SK-N-SH treated with all-trans-retinoic acid at 6 μM for 48 hours (cell line): ENCODE measurements around the gene BICC1.

Experiments
- ATAC-seq: fragments of 200-7000 bp; cut with Tn5 transposase; 3 replicates; pipeline ENCODE4 v1.9.1; 2020; ENCODE audit warnings: mild to moderate bottlenecking, moderate library complexity
- ARNTL ChIP-seq: fragments of 450-650 bp; formaldehyde crosslinking; IDR thresholded peaks from 2 replicates; pipeline ENCODE4 v1.5.0; 2020; ENCODE audit warnings: low read depth, mild to moderate bottlenecking, moderate library complexity, borderline replicate concordance
- BACH2 ChIP-seq: fragments of 250-450 bp; sonication (Bioruptor Pico); IDR thresholded peaks from 2 replicates; pipeline ENCODE4 v1.9.0; 2021; ENCODE audit warnings: mild to moderate bottlenecking, borderline replicate concordance
- CREB5 ChIP-seq: fragments of 250-450 bp; sonication (Bioruptor Pico); IDR thresholded peaks from 2 replicates; pipeline ENCODE4 v1.5.1; 2020; ENCODE audit warnings: low read depth, mild to moderate bottlenecking, moderate library complexity
- CSDC2 ChIP-seq: fragments of 250-450 bp; sonication (Bioruptor Pico); IDR thresholded peaks from 2 replicates; pipeline ENCODE4 v1.5.0; 2020; ENCODE audit warnings: mild to moderate bottlenecking, moderate library complexity
- CSRNP3 ChIP-seq: fragments of 250-450 bp; sonication (Bioruptor Pico); IDR thresholded peaks from 2 replicates; pipeline ENCODE4 v1.5.1; 2021; ENCODE audit warnings: mild to moderate bottlenecking, moderate library complexity
- ESRRG ChIP-seq: fragments of 250-450 bp; sonication (Bioruptor Pico); IDR thresholded peaks from 2 replicates; pipeline ENCODE4 v1.6.1; 2021; ENCODE audit warnings: mild to moderate bottlenecking
- GLIS3 ChIP-seq: fragments of 250-450 bp; sonication (Bioruptor Pico); IDR thresholded peaks from 2 replicates; pipeline ENCODE4 v1.5.0; 2020; ENCODE audit warnings: mild to moderate bottlenecking, moderate library complexity
- ISL1 ChIP-seq: fragments of 250-450 bp; sonication (Bioruptor Pico); IDR thresholded peaks from 2 replicates; pipeline ENCODE4 v2.1.2; 2022; ENCODE audit warnings: mild to moderate bottlenecking, moderate library complexity
- OSR1 ChIP-seq: fragments of 250-450 bp; sonication (Bioruptor Pico); IDR thresholded peaks from 2 replicates; pipeline ENCODE4 v1.8.0; 2022; ENCODE audit warnings: moderate library complexity, mild to moderate bottlenecking, inconsistent platforms
- PPARA ChIP-seq: fragments of 250-450 bp; sonication (Bioruptor Pico); IDR thresholded peaks from 2 replicates; pipeline ENCODE4 v1.5.0; 2020; ENCODE audit warnings: mild to moderate bottlenecking, borderline replicate concordance
- RARB ChIP-seq: fragments of 250-450 bp; sonication (Bioruptor Pico); IDR thresholded peaks from 2 replicates; pipeline ENCODE4 v1.8.0; 2021; ENCODE audit warnings: mild to moderate bottlenecking, moderate library complexity
- SNAI2 ChIP-seq: fragments of 250-450 bp; sonication (Bioruptor Pico); IDR thresholded peaks from 2 replicates; pipeline ENCODE4 v1.5.0; 2020; ENCODE audit warnings: mild to moderate bottlenecking, moderate library complexity
- TCF4 ChIP-seq: fragments of 250-450 bp; sonication (Bioruptor Pico); IDR thresholded peaks from 2 replicates; pipeline ENCODE4 v1.8.0; 2021; ENCODE audit warnings: mild to moderate bottlenecking, moderate library complexity, borderline replicate concordance
- TOX ChIP-seq: fragments of 250-450 bp; sonication (Bioruptor Pico); IDR thresholded peaks from 2 replicates; pipeline ENCODE4 v1.8.0; 2021; ENCODE audit warnings: mild to moderate bottlenecking, moderate library complexity, borderline replicate concordance
- TSHZ2 ChIP-seq: fragments of 250-450 bp; sonication (Bioruptor Pico); IDR thresholded peaks from 2 replicates; pipeline ENCODE4 v1.5.0; 2020; ENCODE audit warnings: mild to moderate bottlenecking, moderate library complexity
- ZFP3 ChIP-seq: fragments of 250-450 bp; sonication (Bioruptor Pico); IDR thresholded peaks from 2 replicates; pipeline ENCODE4 v1.5.0; 2020; ENCODE audit warnings: mild to moderate bottlenecking, moderate library complexity
- ZFP30 ChIP-seq: fragments of 450-650 bp; formaldehyde crosslinking; IDR thresholded peaks from 2 replicates; pipeline ENCODE4 v1.5.0; 2022; ENCODE audit warnings: mild to moderate bottlenecking, moderate library complexity
- ZNF565 ChIP-seq: fragments of 450-650 bp; formaldehyde crosslinking; conservative IDR thresholded peaks from 2 replicates; pipeline ENCODE4 v1.5.0; 2020; ENCODE audit warnings: low read depth, mild to moderate bottlenecking, moderate library complexity
- ZNF70 ChIP-seq: fragments of 450-650 bp; formaldehyde crosslinking; IDR thresholded peaks from 2 replicates; pipeline ENCODE4 v1.5.0; 2020; ENCODE audit warnings: mild to moderate bottlenecking, moderate library complexity
- ZNF8 ChIP-seq: fragments of 450-650 bp; formaldehyde crosslinking; IDR thresholded peaks from 2 replicates; pipeline ENCODE4 v1.5.0; 2020; ENCODE audit warnings: mild to moderate bottlenecking, moderate library complexity
- TF ChIP-seq, protein P1 (sequence below): fragments of 250-450 bp; sonication (Bioruptor Pico); IDR thresholded peaks from 2 replicates; pipeline ENCODE4 v1.8.0; 2020; ENCODE audit warnings: mild to moderate bottlenecking, moderate library complexity, borderline replicate concordance
- TF ChIP-seq, protein P2 (sequence below): fragments of 250-450 bp; sonication (Bioruptor Pico); IDR thresholded peaks from 2 replicates; pipeline ENCODE4 v1.8.0; 2021; ENCODE audit warnings: low read depth, mild to moderate bottlenecking, moderate library complexity, borderline replicate concordance

Gene BICC1

GRCh38 chr10:58477122-58477521 lies 35.5 kb upstream of the BICC1 start:
- TF ChIP-seq PPARA (no peak), ZNF8 (no peak), TOX (CRISPR knock-in tag) (no peak), BACH2 (CRISPR knock-in tag) (no peak), CSDC2 (no peak), ESRRG (no peak), OSR1 (CRISPR knock-in tag) (no peak), ZFP3 (CRISPR knock-in tag) (no peak), ZNF70 (CRISPR knock-in tag) (no peak)
- peak; percentile 50 for ATAC-seq

GRCh38 chr10:58477902-58478301 lies 34.8 kb upstream of the BICC1 start:
- TF ChIP-seq PPARA (no peak), ZFP3 (CRISPR knock-in tag) (no peak), BACH2 (CRISPR knock-in tag) (no peak), ISL1 (CRISPR knock-in tag) (no peak), SNAI2 (no peak), CREB5 (CRISPR knock-in tag) (no peak), ZFP30 (CRISPR knock-in tag) (no peak), RARB (CRISPR knock-in tag) (no peak), TOX (CRISPR knock-in tag) (no peak), ZNF8 (no peak), GLIS3 (no peak), ZNF565 (CRISPR knock-in tag) (no peak), CSRNP3 (CRISPR knock-in tag) (no peak), TCF4 (CRISPR knock-in tag) (no peak)
- ATAC-seq, result no peak

DNA sequence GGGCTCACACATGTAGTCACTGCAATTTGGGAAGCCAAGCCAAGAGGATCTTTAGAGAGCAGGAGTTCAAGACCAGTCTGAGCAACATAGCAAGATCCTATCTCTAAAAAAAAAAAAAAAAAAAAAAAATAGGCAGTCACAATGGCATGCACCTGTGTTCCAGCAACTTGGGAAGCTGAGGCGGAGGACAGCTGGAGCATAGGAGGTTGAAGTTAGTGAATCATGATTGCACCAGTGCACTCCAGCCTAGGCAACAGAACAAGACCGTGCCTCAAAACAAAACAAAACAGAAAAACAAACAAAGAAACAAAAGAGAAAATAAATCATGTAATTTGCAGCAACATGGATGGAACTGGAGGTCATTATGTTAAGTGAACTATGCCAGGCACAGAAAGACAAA lies 33.6 kb upstream of the BICC1 start:
- no peak for ATAC-seq
- no peak for TF ChIP-seq PPARA
- TF ChIP-seq TOX (CRISPR knock-in tag), result no peak
- TF ChIP-seq, protein P1, sequence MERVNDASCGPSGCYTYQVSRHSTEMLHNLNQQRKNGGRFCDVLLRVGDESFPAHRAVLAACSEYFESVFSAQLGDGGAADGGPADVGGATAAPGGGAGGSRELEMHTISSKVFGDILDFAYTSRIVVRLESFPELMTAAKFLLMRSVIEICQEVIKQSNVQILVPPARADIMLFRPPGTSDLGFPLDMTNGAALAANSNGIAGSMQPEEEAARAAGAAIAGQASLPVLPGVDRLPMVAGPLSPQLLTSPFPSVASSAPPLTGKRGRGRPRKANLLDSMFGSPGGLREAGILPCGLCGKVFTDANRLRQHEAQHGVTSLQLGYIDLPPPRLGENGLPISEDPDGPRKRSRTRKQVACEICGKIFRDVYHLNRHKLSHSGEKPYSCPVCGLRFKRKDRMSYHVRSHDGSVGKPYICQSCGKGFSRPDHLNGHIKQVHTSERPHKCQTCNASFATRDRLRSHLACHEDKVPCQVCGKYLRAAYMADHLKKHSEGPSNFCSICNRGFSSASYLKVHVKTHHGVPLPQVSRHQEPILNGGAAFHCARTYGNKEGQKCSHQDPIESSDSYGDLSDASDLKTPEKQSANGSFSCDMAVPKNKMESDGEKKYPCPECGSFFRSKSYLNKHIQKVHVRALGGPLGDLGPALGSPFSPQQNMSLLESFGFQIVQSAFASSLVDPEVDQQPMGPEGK, result no peak
- no peak for TF ChIP-seq ZNF70 (CRISPR knock-in tag)
- no peak for TF ChIP-seq ZNF565 (CRISPR knock-in tag)
- TF ChIP-seq, all 23 proteins: peak for 0

DNA sequence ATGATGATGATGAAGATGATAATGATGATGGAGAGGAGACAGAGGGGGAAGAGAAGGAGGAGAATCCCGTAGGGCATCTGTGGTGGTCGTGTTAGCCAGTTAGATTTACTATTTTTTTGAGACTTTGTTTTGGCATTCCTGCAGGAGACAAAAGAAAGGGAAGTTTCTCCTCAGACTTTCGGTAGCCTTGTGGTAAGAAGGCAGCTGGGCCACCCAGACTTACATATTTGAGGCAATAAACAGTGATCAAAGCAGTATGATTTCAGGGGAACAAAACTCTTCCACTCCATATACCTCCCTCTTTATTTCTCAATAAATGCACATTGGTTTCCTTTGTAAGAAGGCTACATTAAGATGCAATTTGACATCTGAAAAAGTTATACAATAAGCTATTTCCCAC lies 32.4 kb upstream of the BICC1 start:
- TF ChIP-seq CSRNP3 (CRISPR knock-in tag) (no peak), SNAI2 (no peak), OSR1 (CRISPR knock-in tag) (no peak), BACH2 (CRISPR knock-in tag) (no peak), ZNF565 (CRISPR knock-in tag) (no peak), GLIS3 (no peak), ZNF70 (CRISPR knock-in tag) (no peak), ZNF8 (no peak), ISL1 (CRISPR knock-in tag) (no peak), PPARA (no peak), ESRRG (no peak), TCF4 (CRISPR knock-in tag) (no peak), ZFP3 (CRISPR knock-in tag) (no peak), TSHZ2 (CRISPR knock-in tag) (no peak), TOX (CRISPR knock-in tag) (no peak), ARNTL (CRISPR knock-in tag) (no peak)
- TF ChIP-seq, protein P1, result no peak
- TF ChIP-seq, protein P2, sequence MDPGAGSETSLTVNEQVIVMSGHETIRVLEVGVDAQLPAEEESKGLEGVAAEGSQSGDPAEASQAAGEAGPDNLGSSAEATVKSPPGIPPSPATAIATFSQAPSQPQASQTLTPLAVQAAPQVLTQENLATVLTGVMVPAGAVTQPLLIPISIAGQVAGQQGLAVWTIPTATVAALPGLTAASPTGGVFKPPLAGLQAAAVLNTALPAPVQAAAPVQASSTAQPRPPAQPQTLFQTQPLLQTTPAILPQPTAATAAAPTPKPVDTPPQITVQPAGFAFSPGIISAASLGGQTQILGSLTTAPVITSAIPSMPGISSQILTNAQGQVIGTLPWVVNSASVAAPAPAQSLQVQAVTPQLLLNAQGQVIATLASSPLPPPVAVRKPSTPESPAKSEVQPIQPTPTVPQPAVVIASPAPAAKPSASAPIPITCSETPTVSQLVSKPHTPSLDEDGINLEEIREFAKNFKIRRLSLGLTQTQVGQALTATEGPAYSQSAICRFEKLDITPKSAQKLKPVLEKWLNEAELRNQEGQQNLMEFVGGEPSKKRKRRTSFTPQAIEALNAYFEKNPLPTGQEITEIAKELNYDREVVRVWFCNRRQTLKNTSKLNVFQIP, result no peak
- no peak for ATAC-seq
